HG02884 (cell line): ENCODE data around the gene C14orf180.

Source experiments
- ATAC-seq: cut with Tn5 transposase; IDR thresholded peaks from one replicate; pipeline ENCODE4 v1.9.1; 2021; ENCODE audit warnings: mild to moderate bottlenecking, moderate library complexity; ENCODE audit not compliant: unreplicated experiment

C14orf180 gene

DNA sequence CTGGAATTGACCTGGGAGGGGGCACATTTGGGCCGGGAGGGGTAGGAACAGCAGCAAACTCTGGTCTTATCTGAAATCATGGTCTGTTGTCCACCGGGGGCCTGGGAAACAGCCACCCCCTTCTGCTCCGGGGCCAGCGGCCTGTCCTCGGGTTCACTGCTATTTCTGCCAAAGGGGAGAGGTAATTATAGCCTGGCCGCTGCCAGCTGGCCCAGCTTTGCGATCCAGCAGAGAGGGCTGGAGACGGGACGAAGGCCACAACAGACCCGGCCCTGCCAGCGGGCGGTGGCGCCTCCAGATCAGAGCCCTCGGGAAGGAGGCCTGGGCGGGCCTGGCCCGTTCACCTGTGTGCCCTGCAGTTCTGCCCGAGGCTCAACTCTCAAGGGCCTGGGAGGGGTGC is at the start of gene C14orf180:
Gene C14orf180, plus strand, starts transcription at position 258 of the 400 bp plus-strand sequence. CDS start 6,667 bp downstream, outside the sequence.
- ATAC-seq: no peak

DNA sequence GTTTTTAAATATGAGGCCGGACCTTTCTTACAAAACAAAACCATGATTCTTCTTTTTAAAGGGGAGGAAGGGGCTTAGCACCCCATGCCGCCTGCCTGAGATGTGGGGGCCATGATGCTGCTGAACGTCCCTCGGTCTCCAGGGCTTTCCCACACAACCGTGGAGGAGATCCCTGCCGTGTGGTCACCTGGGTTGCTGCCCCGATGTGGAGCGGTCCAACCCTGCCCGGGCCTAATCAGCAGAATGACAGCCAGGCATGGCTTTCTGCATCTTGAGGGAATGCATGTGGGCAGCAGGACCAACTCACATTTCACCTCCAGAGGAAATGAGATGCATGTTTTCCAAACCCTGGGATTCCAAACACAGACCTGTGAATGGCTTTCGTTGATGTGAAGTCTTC is 48.9 kb upstream of the C14orf180 start:
- no peak for ATAC-seq

DNA sequence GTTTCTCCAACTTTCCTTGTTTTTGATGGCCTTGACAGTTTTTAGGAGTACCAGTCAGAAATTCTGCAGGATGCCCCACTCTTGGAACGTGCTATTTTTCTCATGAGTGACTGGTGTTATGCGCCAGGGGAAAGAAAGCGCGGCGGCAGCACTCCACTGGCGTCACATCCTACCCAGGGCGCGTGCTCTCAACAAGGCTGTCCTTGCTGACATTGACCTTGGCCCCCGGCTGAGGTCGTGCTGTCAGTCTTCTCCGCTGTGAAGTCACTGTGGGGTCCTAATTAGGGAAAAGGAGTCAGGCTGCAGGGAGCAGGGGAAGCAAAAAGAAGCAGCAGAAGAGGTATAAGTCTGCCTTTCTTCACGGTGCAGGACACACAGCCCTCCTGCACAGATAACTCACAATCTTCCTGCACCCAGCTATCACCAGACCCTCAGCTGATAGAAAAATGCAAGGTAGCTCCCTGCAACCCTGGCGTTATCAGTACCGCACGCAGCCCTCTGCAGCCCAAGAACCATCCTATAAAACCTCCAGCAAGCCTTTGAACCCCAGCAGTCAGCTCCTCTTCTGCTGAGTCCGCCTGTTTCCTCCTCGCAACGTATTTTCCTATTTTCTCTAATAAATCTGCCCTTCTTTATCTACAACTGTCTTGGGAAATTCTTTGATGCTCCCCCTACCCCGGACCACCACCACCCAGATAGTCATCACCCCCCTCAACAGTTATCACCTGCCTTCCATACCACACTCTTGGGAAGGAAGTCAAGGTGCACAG is 48.0 kb upstream of the C14orf180 start:
- no peak for ATAC-seq

DNA sequence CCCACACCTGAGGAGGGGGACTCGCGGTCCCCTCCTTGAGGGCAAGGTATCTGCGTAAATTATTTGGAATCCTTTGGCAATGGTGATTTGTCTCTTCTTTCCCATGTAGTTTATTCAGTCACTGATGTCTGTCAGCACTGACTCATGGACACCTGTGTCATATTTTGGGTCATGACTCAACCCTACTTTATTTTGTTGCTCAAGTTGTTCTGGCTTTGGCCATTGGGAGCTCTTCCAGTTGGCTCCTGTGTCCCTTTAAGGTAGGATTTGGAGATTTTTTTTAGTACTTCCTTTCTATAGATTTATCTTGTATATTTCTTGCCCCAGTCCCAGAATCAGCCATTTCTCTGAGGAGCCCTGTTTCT is 47.4 kb upstream of the C14orf180 start:
- no peak for ATAC-seq

DNA sequence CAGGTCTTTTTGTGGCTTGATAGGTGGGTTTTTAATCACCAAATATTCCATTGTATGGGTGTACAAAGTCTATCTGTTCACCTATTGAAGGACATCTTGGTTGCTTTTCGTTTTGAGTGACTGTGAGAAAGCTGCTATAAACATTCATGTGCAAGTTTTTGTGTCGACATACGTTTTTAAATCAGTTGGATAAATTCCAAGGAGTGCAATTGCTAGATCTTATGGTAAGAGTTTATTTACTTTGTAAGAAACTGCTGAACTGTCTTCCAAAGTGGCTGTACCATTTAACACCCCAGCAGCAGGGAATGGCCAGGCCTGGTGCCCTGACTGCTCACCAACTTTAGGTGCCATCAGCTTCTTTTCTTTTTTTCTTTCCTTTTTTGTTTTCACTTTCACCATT is 45.5 kb upstream of the C14orf180 start:
- ATAC-seq: no peak

DNA sequence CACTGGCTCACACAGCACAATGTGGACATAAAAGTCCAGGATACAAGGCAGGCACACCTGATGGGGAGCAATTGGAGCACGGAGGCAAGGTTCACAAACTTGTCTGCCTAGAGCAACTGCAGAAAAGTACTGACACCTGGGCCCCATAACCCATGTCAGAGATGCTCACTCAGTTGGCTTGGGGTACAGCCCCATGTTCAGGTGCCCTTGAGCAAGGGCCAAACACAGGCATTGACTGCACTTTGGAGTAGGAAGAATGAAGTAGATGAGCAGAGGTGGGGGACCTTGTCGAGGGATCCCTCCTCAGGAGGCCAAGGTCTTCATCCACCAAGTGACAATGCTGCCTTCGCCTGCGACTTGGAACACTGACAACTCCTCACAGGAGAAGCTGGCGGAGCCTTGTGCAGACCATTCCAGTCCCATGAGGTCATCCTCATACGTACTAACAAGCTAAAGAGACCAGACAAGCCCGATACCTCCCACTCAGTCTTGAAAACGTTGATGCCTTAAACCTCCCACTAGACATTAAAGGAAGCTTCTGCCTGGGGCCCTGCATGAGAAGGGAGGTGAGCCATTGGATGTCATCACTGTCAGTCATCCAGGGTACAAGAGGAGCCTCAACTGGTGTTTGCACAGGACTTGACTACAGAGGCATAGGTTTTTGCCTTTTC is 42.5 kb upstream of the C14orf180 start:
- ATAC-seq: no peak

DNA sequence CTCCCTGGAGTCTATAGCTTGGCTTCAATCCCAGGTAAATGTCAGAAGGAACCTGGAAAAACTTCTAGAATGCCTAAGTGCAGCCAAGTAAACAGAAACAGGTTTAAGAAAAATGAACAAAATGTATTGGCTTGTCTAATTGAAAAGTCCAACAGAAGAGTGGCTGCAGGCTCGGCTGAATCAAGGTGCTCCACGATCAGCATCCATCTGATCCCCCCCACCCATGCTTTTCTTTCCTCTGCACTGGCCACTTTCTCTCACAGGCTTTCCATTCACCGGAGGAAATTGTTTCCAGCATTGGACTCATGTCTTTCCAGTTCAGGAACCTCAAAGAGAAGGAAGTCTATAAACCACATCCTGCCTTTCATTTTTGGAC is 42.0 kb upstream of the C14orf180 start:
- ATAC-seq: no peak

DNA sequence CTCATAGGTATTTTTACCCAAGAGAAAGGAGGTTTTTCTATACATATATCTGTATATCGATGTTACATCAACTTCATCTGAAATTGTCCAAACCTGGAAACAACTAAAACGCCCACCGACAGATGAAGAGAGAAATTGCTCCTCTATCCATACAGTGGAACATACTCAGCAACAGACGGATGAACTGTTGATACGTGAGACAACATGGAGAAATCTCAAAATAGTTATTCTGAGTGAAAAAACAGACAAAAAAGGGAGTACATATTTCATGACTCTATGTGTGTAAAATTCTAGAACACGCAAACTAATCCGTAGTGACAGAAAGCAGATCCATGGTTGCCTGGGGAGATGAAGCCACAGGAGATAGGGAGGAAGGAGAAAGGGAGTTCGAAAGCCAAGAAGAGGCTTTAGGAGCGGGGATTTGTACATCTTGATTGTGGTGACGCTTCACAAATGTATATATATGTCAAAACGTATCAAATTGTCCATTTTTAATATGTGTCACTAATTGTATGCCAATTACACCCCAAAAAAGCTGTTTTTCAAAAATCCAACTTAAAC is 37.6 kb upstream of the C14orf180 start:
- ATAC-seq: no peak

DNA sequence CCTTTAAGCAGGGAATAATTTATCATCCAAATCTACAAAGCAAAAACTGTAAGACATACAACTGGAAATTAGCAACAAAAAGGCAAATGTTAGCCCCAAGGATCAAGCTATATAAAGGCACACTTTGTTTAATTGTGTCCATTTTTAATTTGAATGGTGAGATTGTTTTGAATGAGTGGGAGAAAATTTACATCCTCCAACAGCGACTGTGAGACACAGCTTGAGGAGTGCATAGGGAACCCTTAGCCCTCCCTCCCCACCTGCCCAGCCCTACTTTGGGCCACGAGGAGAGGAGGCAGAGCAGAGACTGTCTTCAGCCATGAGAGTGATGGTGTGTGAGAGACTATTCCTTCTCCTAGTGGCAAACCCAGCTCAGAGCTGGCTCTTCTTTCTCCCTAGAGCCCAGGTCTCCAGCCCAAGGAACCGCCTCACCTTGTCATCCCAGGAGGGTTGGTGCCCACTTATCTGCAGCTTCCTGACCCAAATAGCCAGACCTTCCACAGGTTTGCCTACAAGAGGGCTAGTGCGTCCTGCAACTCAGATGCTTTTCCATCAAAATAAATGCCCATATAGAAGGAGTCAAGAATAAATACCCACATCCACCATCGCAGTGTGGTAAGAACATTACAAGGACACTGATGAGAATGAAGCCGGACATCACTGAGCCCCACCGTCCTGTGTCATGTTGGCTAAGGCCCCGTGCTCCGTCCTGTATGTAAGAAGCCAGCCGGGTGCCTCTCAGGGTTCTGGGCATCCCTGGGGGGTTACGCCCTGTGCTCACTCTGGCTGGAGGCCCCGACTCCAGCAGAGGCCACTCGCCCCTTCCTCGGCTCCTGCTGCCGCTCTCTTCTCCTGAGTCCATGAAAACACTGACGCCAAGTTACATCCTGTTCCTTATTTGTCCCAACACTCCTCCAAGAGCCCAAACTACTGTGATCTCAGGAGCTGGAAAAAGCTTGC is 36.4 kb upstream of the C14orf180 start:
- no peak for ATAC-seq

DNA sequence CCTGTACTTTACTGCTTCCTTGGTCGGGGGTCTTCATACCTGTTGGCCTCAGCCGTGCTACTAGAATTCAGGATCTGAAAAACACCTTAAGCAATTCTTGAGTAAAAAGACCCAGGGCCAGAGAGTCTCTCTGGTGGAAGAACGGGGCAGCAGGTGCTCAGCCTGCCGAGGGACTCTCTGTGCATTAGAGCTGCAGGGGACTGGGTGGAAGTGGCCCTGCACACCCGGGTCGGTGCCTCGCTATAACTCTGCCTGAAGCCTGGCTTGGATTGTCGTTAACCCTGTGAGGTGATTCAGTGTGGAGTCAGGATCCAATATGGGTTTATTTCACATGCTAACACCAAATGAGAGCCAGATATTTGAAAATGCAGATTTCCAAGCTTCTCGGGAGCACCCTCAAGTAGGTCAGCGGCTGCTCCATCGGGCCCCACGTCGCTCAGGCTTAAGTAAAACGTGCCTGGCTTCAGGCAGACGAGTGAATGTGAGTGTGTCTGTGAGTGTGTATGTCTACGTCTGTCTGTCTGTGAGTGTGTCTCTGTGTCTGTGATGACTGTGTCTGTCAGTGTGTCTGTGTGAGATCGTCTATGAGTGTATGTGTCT is 35.1 kb upstream of the C14orf180 start:
- ATAC-seq: no peak

DNA sequence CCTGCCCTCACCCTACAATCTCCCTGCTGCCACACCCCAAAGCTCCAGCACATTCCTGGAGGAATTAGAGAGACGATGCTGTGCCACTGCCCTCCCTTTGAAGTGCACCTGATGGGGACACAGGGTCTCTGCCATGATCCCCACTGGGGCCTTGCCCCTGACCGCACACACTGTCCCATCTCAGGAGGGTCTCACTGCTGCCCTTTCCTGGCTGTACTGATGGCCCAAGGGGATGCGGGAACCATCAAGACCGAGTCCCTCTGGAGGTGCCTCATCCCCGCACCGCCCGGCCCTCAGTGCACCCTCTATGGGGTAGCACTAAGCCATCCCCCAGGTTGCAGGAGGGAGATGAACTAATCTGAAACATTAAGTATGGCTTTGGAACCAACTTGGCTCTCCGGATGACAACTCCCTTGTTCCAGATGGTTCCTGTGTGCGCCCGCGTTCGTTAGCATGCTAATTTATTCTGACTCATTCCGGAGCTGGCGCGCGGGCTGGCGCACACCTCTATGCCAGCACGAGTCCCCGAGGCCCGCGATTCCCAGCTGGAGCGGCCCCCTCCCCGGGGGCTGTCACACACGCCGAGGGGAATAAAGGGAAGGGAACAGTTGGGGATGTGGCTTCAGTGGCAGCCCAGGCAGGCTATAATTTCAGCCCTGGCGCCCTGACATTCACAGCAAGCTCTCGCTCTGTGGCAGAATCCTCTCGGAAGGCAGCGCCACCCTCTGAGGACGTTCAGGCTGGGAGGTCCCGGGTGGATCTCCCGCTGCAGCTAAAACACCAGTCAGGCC is 34.2 kb upstream of the C14orf180 start:
- ATAC-seq: no peak

DNA sequence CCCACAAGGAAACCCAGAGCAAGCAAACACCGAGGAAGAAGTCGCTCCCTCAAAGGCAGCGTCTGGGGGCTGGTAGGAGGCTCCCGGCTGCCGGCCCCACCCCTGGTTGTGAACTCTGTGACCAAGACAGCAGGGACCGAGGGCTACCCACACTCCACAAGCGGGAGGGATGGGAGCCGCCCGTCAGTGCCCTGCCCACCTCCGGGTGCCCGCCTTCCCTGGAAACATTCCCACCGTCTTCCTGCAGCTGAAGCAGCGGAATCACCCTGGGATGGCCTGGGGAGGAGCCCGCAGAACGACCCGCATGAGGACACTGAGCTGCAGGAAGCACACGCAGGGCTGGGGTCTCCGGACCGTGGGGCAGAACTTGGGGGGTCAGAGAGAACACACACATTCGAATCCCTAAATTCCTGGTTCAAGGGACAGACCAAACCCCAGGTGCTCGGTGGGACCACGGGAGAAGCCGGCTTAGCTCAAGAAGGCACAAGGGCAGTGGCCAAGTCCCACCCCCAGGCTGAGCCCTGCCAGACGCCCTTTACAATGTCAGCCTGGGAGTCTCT is 33.5 kb upstream of the C14orf180 start:
- no peak for ATAC-seq

DNA sequence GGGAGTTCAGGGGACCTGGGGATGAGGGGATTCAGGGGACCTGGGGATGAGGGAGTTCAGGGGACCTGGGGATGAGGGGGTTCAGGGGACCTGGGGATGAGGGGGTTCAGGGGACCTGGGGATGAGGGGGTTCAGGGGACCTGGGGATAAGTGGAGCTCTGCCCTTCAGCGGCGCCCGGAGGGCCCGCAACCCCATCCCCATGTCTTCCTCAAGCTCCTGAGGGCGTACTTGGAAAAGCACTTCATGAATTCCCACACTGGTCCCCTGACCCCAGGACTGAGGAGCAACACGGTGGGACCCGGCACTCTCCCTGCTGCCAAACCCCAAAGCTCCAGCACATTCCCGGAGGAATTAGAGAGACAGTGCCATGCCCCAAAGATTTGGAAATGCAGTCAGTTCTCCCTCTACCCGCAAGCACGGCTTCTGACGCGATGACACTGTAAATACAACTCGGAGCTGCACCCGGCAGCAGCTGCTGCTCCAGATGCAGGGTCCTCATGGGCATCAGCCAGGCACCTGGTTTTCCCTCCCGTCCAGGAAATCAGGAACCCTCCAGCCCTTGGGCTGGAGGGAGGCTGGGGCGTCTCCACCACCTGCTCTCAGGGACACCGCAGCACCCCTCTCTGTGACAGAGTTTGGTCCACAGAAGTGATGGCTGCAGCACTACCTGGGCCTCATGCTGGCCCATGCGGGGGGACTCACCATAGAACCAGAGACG is 32.8 kb upstream of the C14orf180 start:
- ATAC-seq: no peak

DNA sequence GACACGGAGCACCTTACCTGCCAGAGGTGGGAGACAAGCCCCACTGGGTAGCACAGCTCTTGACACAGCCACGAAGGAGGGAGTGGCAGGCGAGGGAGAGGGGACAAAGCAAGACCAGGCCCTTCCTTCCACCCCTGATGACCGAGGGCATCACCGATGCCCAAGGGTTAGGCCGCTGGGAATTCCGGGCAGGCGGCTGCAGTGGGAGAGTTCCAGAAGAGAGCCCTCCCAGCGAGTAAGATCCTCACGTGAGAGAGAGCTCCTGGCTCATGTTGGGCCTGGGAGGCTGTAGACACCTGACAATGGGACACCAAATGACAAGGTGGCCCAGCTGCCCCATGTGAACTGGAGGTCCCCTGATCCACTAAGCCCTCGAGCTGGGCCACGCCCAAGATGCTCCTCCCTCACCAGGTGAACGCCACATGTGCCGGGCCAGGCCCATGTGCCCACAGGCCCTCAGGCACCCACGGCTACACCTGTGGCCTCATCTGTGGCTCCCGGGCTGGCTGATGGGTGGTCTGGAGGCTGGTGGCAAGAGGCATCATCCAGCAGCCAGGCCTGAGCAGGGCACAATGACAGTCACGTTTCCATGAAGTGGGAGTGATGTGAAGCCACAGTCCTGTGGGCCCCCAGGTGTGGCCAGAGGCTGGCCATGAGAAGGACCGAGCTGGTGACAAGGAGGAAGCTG is 32.1 kb upstream of the C14orf180 start:
- ATAC-seq: no peak

DNA sequence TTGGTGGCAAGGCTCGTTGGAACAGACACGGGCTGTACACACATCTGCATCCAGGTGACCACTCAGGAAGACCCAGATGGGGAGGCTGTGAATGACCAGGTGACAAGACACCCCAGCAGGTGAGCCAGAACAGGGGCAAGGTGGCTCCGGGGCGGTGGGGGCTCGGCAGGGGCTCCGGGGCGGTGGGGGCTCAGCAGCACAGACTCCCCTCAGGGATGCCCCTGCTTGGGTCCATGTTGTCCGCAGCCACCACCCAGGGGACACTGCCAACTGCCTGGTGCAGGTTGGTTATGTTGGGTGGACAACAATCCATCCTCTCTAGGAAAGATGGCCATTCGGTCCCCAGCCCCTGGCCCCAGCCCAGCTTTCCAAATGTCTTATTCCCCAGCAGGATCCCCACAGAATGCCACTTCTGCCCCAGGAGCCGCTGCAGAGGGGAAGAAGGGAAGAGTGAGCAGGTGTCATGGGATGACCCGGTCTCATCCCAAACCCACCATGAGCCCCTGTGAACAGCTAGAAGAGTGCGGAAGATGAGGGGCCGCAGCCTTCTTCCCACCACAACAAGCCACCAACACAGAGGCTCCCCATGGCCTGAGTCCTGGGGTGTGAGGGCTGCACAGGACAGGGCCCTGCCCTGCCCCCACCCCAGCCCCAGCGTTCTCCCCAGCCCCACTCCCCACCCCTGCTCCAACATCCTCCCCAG is 31.4 kb upstream of the C14orf180 start:
- no peak for ATAC-seq

DNA sequence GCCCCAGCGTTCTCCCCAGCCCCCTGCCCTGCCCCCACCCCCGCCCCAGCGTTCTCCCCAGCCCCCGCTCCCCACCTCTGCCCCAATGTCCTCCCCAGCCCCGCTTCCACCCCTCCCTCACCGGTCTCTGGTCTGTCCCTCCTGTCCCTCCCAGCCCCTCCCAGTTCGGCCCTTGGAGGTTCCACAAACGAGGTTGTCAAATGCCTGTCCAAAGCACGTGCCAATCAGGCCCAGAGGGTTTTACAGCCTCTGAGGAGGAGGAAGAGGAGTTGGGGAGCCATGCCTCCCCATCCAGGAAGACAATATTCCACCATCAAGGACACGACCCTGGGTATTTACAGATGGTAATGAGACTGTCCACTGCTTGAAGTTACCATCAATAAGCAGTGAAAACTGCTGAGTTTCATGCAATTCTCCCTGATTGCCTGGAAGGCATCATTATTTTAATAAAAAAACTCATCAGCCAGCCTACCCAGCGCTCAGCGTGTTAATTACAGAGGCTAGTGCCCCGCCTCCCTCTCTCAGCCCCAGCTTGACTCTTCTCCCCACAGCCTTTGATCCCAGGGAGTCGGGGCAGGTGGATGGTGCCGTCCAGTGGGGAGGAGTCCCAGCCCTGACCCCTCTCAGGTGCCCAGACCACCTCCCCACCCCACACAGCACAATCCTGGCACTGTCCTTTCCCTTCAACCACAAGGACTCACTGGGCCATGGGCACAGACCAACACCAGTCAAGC is 30.6 kb upstream of the C14orf180 start:
- ATAC-seq: no peak
